NCI-H1105 (cell line): ENCODE data around the gene EVPL.
A peak's percentile ranks its signal among the peaks of the same experiment; 100 is the strongest.
"Not testable (repeated sequence)": the region's sequence is repeated elsewhere in the genome, so short reads cannot be mapped to it uniquely, and the experiment has no call there.

Source experiments
- DNase-seq: peaks from one replicate; lab custom pipeline; 2025; lab: John Stamatoyannopoulos, UW

EVPL gene

DNA sequence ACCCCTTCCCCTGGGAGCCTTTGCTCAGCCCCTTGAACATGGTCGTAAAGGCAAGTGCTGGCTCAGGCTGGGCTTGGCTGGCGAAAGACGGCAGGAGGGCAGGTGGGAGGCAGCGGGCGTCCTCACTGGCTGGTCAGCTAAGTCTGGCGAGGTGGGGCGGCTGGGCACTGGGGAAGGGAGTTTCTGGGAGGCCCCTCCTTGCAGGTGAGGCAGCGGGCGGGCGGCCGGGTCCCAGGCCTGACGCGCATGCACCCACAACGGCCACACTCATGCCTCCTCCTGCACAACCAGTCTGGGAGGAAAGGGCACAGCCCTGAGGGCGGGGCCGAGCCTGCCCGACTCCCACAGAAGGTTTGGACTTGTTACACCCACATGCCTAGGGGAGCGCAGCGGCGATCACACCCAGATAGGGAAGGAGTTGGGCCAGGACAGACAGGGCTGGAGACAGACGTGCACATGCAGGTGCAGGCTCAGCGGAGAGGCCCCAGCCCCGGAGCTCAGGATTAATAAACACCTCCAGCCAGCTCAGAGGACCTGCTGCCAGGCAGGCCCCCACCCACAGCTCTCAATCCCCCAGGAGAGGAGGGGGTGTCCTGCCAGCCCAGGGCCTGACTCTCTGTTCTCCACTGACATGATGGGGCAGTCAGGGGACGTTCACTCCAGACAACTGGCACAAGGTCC lies at the start of gene EVPL:
TSS of gene EVPL (minus strand) at position 148 of the 681 bp plus-strand sequence. CDS start at position 40, 108 bp downstream.
- DNase-seq, result no peak

DNA sequence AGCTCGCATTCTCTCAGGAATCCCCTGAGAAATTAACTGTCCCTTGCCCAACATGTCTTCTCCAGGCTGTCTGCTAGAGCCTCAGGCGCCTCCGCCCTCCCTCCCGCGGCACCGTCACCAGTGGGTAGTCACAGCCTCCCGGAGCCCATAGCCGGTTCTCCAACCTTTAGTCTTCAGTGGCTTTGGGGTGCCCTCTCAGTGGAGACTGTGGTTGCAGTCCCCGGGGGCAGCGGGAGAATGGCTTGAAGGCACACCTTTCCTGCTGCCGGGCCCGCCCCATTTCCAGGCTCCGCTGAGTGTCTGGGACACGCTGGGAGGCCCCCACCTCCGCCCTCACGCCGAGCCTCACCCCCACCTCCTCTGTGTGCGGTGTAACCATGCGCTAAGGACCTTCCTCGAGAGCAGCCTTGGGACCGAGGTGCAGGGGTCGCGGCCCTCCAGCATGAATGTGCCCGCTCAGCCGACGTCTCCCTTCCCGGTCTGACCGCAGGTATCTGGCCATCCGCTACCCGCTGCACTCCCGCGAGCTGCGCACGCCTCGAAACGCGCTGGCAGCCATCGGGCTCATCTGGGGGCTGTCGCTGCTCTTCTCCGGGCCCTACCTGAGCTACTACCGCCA lies 49.1 kb upstream of the EVPL start:
- no peak for DNase-seq

DNA sequence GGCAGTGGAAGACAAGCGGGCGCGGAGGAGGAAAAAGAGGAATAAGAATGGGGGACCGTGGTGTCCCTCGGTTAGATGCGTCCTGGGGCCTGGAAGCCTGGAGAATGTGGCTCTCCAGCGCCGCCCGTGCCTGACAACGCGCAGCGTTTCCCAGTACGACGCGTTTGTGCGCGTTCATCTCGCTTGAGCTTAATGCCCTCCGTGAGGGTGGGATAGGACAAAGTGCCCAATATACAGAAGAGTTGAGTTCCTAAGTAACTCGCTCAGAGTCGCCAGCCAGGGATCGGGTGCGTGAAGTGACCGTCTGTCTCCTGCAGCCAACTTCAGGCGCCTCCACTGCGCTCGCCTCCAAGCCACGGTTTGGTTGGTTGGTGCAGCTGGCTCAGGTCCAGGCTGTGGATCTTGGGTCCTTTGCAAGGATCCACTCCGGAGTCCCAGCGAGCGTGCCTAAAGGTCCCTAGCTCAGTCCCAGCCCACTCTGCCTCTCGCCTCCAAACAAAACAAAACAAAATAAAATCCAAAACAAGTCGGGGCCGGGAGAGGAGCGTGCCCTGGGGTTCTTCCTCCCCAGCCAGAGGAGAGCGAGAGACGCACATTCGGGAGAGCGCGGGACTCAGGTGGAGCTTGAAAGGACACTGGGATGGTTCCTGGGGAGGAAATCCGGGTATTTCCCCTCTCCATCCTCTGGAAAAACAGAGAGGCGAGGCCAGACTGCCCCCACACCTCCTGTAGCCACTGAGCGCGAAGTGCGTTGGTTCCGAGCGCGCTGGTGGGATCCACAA lies 48.4 kb upstream of the EVPL start:
- DNase-seq, result no peak

DNA sequence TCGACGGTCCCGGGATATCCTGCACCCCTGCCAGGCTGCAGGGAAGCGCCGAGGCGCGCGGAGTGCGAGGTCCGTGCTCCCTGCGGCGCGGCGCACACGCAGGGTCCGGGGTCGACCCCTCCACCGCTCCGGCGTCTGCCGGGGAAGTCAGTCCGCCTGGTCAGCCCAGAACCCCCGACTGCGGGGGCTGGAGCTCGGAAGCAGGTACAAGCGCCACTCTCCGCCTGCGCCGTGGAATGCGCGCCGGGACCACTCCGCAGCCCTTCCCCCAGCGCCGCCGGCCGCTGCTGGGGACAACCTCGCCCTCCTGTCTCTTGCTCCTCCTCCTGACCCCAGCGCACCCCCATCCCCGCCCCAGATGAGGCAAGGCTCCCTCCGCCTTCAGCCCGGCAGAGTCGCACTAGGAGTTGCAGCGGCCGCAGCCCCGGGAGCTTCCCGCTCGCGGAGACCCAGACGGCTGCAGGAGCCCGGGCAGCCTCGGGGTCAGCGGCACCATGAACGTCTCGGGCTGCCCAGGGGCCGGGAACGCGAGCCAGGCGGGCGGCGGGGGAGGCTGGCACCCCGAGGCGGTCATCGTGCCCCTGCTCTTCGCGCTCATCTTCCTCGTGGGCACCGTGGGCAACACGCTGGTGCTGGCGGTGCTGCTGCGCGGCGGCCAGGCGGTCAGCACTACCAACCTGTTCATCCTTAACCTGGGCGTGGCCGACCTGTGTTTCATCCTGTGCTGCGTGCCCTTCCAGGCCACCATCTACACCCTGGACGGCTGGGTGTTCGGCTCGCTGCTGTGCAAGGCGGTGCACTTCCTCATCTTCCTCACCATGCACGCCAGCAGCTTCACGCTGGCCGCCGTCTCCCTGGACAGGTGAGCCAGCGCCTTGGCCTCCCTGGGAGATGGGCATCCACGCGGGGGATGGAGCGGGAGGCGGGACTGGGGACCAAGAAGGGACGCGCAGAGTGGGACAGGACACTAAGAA lies 47.6 kb upstream of the EVPL start, which contains the start of gene GALR2:
TSS of gene GALR2 (plus strand) at position 392 of the 974 bp plus-strand sequence. CDS start at position 495, 103 bp downstream.
- DNase-seq, result no peak

DNA sequence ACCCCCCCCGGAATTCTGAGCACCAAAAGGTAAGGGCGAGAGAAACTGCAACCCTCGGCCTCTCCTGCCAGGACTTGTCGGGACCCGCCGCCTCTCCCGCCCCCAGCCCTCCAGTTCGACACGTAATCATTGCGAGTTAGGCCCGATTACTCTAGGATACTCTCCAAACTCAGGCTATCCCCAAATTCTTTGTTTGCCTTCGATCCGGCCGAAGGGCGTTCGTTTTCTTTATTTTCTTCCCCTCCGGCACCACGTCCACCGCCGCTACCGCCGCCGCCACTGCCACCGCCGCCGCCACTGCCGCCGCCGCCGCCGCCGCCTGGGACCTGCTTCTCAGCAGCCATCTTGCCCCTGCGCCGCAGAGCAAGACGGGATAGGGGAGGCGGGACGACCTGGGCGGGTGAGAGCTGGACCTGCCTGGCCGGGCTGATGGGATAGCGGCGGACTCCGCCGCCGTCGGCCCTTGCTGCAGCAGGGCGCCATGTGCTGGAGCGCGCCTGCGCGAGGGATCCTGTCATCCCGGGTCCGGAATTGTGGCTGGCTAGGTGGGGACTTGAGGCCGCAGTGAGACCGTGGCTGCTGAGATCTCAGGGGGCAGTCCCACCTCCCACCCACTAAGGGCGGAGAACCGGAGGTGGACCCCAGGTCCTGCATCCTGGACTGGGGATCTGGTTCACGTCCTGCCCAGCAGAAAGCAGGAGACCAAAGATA lies 45.2 kb upstream of the EVPL start, which contains the start of gene SRP68:
TSS of gene SRP68 (minus strand) at position 370 of the 711 bp plus-strand sequence. CDS start at position 344, 26 bp downstream.
- DNase-seq, result peak; percentile 86

DNA sequence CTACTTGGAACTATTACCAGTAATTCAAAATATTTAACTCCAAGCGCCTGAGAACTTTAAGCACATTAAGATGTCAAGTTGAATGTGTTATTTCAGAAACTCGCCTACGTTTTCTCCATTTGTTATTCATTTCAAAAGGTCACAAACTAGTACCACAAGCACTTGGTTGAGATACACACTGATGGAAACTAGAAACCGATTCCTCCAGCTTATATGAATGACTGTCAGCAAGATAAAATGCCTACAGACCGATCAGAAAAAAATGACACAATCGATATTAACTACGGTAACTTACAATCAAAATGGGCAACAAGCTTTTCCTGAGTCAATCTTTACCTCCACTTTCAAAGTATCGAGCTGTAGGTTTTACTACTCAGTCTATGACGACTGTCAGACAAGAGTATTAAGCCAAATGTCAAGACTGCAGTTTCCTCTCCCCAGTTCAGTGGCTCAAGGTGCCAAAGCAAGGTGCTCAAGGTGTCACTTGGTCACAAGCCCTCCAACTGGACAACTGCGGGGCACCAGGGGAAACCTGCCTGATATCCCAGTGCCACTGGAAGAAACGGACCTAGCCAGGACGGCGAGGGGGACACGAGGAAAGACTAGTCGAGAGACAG lies 44.5 kb upstream of the EVPL start:
- DNase-seq, result no peak

DNA sequence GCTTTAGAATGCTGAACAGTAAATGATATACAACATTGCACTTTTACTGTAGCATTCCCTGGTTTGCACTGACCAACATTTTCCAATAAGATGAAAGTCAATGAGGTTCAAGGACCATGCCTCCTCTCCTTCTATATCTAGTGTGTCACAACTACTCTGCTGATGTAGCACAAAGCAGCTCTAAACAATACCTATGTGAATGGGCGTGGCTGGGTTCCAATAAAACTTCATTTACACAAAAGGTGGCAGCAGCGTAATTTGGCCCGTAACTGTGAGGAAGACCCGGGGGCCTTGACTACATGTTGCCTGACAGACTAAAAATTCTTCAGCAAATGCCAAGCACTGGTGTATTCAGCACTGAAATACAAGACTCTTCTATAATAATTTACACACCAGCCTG lies 38.7 kb upstream of the EVPL start:
- no peak for DNase-seq

DNA sequence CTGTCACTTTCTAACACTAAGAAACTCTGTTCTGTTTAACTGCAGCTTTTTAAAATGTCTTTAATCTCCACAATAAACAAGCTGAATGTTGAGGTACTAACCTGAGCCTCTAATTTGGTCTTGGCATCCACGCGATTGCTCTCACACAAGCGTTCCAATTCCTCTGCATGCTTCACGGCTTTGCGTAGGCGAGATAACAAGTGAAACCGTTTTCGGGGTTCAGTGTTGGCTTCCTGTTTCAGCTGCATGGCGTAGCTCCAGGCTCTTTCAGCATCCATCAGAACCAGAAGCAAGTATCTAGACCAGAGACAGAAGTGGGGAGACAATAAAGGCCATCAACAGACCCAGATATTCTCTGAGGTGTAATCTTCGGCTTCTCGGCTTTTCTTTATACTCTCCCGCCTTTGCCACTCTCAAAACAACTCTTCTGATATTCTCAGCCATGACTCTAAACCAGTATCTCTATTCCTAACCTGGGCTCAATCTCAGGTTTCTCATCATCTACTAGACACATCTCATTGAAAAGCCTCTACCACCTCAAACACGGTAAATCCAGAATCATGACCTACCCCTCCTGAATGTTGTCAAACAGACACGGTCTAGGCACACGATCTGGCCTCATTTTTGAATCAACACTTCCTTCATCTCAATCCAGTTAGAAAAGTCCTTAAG lies 36.9 kb upstream of the EVPL start:
- no peak for DNase-seq

DNA sequence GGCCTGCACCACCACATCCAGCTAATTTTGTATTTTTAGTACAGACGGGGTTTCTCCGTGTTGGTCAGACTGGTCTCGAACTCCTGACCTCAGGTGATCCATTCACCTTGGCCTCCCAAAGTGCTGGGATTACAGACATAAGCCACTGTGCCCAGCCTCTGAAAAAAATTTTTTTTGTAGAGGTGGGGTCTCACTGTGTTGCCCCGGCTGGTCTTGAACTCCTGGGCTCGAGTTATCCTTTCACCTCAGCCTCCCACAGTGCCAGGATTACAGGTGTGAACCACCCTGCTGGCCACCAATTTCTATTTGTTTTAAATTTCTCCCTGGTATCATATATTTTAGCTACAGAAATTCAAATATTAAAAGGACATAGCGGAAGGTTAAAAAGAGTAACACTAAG lies 31.2 kb upstream of the EVPL start:
- not testable (repeated sequence) for DNase-seq

DNA sequence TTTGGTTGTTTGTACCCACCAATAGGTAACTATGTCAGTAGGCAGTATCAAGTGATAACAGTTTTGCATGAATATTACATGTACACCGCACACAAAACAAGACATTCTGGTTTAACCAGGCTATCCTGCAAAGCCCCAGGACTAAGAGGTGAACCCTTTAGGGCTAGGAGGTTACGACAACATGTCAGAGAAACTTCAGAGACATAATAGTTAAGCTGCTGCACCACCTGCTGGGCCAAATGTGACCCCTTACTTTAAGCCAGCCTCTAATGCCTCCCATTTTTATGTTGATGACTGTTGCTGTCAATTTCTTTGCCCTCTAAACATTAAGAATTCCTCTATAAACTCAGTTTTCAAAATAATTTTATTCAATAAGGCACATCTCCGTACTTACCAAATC lies 29.8 kb upstream of the EVPL start:
- DNase-seq, result no peak

DNA sequence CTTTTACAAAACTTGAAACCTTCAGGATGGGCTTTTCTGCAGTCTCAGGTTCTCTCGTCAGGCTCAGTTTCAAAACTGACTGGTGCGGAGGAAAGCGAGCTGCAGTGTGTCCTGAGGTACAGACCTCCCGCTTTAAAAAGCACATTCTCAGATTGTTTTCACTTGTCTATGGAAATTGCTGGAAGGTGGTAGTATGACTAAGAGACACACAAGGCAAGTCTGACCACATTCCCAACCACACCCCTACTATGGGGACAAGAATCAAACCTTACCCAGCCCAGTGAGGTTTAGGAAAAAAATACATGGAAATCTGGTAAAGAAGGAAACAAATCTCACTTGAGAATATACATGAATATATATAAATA lies 27.0 kb upstream of the EVPL start:
- DNase-seq, result no peak

DNA sequence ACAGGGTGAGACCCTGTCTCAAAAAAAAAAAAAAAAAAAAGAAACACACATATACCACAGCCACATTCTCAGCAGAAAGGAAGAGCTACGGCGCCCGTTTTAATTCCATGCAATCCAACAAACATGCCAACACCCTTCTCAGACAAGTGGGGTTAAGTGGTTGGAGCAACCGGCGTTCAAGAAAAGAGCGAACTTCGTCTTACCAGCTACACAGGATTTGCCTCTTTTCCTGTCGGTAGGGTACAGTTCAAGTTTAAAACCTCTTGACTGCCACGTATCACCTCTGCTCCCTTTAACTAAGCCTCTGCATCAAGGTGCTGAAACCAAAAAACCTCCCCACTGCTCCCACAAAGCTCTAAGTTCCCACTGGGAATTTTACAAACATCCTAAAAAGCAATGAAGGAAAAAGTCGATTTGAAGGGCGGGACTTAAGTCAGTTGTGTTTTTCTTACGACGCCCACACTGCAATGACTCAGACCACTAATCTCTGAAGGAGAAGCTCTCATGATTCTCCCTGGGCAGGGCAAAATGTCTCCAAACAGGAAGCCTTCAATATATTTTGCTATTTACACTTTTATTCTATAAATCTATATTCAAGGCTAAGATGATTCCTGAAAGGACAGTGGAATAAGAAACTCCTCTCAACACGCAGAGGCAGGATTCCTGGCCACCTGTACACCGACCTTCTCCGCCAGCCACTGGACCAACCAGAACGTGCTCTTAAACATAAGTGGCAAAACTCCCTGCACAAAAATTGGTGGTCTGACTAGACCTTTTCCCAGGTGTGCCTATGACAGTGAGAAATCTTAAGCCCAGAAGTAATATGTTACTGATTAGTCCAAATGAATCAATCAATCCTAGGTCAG lies 26.4 kb upstream of the EVPL start:
- no peak for DNase-seq

DNA sequence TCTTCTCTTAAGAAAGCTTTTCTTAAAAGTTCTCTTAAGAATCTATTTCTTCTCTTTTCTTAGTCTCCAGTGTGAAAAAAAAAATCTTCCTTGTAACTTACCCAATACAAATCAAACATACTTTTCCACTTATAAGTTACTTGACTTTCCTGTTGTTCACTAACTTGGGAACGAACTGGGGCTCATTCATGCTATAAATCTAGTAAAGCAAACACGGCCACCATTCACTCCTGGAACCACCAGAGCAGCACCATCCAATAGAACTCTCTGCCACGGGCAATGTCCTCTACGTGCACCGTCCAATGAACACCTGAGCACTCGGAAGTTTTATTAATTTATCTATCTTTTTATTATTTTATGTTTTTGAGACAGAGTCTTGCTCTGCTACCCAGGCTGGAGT lies 24.5 kb upstream of the EVPL start:
- no peak for DNase-seq

DNA sequence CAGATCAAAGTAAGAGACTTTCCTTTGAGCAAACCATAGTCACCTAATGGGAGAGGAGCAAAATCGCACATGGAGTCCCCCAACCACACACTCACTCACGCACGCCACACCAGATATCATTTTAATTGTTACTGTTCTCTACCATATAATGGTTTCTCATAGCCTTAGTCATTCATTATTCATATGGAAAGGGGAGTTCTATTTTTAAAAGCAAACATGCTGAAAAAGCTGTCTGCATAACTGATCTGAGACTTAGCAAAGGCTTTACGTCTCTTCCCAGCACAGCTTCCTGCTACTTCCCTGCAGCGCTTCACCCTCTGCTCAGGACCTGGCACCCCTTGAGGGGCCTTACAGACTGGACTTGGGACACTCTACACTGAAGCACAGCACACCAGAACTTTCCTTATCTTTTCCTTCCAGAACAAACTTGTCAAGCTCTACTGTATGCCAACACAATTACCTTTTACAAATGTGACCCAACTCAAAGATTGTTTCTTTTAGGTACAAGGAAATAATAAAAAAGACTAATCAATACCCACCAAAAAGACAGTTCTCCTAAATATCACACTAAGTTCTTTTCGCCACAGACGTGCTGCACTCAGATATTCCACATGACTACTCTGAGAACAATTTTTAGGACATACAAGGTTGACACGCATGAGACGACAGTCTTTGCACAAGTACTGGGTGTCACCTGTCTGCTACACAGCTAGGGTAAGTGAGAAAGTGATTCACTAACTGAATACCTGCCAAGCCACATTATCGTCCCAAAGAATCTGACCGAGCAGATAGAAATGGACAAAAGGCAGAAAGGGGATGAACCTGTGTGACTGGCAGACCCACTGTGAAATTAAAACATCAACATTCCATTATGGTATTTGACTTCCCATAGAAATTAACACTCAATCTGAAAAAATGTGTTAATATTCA lies 23.7 kb upstream of the EVPL start:
- DNase-seq, result no peak

DNA sequence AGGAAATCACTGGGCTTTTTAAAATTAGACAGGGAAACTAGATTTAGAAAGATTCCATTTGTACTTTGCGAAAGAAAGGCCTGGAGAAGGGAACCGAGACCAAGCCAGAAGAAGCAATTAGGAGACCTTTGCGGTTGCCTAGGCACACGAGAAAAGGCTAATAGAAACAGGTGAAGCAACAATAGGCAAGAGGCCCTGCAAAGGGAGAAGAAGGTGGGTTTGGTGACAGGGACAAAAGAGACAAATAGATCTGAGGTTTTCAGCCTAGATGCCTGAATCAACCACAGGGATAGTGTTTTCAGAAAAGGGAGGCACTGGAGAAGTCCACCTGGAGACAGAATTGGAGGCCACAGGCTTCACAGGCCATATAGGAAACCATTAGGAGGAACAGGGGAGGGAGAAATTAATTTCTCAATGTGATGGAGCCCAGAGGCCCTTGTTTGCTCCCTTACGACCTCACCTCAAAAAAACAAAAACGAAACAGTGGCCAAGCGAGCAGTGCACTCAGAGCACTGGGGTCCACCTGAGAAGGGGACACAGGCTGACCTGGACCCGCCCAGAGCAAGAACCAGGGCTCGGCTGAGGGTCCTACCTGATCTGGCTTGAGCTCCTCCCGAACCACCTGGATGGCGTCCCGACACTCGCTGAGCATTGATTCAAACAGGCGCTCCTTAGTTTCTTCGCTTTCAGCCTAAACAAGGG lies 22.9 kb upstream of the EVPL start:
- DNase-seq, result no peak

DNA sequence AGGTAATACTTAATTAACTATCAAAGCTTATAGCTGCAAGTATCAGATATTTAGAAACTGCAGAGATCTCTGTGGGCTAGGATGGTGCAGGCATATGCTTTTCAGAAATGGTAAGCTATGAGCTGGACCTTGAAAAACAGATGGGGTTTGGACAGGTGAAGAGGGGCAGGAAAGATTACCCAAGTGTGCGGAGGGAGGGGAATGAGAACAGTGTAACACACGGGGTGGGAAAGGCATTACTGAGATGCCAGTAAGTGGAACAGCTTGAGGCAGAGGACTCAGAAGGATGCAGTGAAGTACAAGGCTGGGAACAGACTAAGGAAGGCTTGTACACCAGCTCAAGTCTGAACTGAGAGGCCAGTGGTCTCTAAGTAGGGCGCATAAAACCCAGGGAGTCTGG lies 22.1 kb upstream of the EVPL start:
- DNase-seq, result no peak

DNA sequence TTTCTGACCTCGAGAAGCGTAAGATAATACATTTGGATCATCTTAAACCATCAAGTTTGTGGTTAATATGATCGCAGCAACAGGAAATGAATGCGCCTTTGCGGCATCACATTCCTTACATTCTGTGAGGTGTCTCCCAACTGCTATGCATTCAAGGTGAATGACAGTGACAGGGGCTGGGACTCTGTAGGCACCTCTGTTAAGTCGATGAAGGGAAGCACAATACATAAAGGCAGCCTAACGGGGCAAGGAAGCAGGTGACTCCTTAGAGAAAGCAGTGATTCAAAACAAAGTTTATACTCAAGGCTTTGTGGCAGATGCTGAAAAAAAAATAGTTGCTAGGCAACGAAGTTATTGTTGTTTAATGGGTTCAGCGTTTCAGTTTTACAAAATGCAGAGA lies 21.6 kb upstream of the EVPL start:
- no peak for DNase-seq
